Cardiac muscle cell (in vitro differentiated cells and primary cell): ENCODE measurements around the gene TRANK1. TPM values are rescaled to one million over a fixed set of nuclear protein-coding genes. Genes with fewer than 3 reads are reported as not detected.

ENCODE experiments used
- DNase-seq, 2 donors: peaks; one replicate each; pipeline versions ENCODE4 v3.0.0 to v3.0.0-alpha.2; 2010 to 2017; ENCODE audit warnings: low read depth in 1 of 2, low spot score in 1 of 2
- H3K27ac ChIP-seq: fragments of 200-600 bp; sonication (generic); 2 replicates; pipeline ENCODE4 v1.5.1; 2016
- H3K27me3 ChIP-seq: fragments of 200-600 bp; sonication (generic); 2 replicates; pipeline ENCODE4 v1.6.0; 2016; ENCODE audit warnings: control low read depth
- H3K36me3 ChIP-seq: fragments of 200-600 bp; sonication (generic); 2 replicates; pipeline ENCODE4 v1.5.1; 2016; ENCODE audit warnings: control low read depth
- H3K4me1 ChIP-seq: fragments of 200-600 bp; sonication (generic); 2 replicates; pipeline ENCODE4 v1.8.1; 2017; ENCODE audit warnings: low read depth, mild to moderate bottlenecking, mixed run types
- H3K4me3 ChIP-seq: fragments of 200-600 bp; sonication (generic); 2 replicates; pipeline ENCODE4 v1.5.1; 2016; ENCODE audit warnings: mild to moderate bottlenecking
- H3K9me3 ChIP-seq: fragments of 200-600 bp; sonication (generic); 2 replicates; pipeline ENCODE4 v1.5.1; 2017; ENCODE audit warnings: low read depth, mild to moderate bottlenecking, control low read depth
- CTCF ChIP-seq: IDR thresholded peaks from 2 replicates; pipeline ENCODE4 v1.5.1; 2012; ENCODE audit warnings: low read depth, mild to moderate bottlenecking, low read length
- polyA plus RNA-seq: library from polyadenylated mRNA; unstranded; fragments of >200 nt; fragmentation: Nextera tagmentation; extraction: Ambion mirVana; gene quantifications from 2 replicates; pipeline ENCODE4 v1.2.1, GENCODE V29; 2016
- total RNA-seq: library from RNA; depleted of rRNA; stranded (reverse); fragments of >200 nt; gene quantifications from 2 replicates; pipeline ENCODE4 v1.2.3, GENCODE V29; 2016

TRANK1 gene
- total and polyA plus RNA-seq, 2 experiments from 2014 or later = 1.9 to 8.2 TPM

- DNase-seq = no peak
- no peaks in the 10 kb centered on the region for H3K27me3 ChIP-seq
- no peaks in the 10 kb centered on the region for H3K9me3 ChIP-seq
- H3K4me1 ChIP-seq = peaks cover 30% of the 10 kb centered on the region
- H3K27ac ChIP-seq = no peak overlapping the region
- H3K36me3 ChIP-seq = no peaks in the 10 kb centered on the region
- H3K4me3 ChIP-seq = no peak overlapping the region
- no peak for TF ChIP-seq CTCF
Measured at GRCh38 chr3:36972163-36972562, 27.3 kb upstream of the TRANK1 start.

- Histone ChIP-seq H3K4me3 (no peak overlapping the region), H3K27me3 (no peaks in the 10 kb centered on the region), H3K4me1 (peaks cover 30% of the 10 kb centered on the region), H3K36me3 (no peaks in the 10 kb centered on the region), H3K9me3 (no peaks in the 10 kb centered on the region), H3K27ac (peak overlapping the region; percentile 91)
- peak; percentile 46 to 91 for DNase-seq
- TF ChIP-seq CTCF = no peak
Measured at GRCh38 chr3:36969540-36970432, 24.9 kb upstream of the TRANK1 start.

DNA sequence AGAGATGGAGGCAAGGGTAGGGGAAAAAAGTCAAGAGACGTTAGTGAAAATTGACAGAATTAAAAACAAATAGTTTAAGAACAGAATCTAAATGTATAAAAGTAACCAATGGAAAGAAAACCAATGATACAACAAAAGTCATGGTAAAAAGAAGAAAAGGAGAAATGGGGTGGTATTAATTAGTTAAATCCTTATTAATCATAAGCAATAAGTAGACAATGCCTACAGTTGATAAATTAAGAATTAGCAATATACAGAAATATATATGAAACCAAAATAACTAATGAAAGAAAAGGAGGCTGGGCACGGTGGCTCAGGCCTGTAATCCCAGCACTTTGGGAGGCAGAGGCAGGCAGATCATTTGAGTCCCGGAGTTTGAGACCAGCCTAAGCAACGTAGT is 24.2 kb upstream of the TRANK1 start:
- H3K27ac ChIP-seq = peak overlapping the region; percentile 91
- DNase-seq = no peak
- no peak for TF ChIP-seq CTCF
- H3K4me3 ChIP-seq = no peak overlapping the region
- H3K9me3 ChIP-seq = no peaks in the 10 kb centered on the region
- H3K4me1 ChIP-seq = peaks cover 30% of the 10 kb centered on the region
- no peaks in the 10 kb centered on the region for H3K27me3 ChIP-seq
- H3K36me3 ChIP-seq = no peaks in the 10 kb centered on the region

- Histone ChIP-seq H3K27me3 (no peaks in the 10 kb centered on the region), H3K27ac (peak overlapping the region; percentile 68), H3K9me3 (no peaks in the 10 kb centered on the region), H3K36me3 (no peaks in the 10 kb centered on the region), H3K4me3 (no peak overlapping the region), H3K4me1 (peaks cover 16% of the 10 kb centered on the region)
- TF ChIP-seq CTCF = no peak
- no peak for DNase-seq
Measured at GRCh38 chr3:36965440-36965839, 20.6 kb upstream of the TRANK1 start.

DNA sequence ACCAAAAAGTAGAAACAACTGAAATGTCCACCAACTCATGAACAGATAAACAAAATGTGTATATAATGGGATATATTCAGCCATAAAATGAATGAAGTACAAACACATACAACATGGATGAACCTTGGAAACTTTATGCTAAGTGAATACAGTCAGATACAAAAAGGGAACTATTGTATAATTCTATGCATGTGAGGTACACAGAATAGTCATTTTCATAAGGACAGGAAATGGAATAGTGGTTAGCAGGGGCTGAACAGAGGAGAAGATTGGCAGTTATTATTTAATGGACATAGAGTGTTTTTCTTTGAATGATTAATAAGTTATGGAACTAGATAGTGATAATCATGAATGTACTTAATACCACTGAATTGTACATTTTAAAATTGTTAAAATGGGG is 20.0 kb upstream of the TRANK1 start:
- H3K27me3 ChIP-seq = no peaks in the 10 kb centered on the region

More for the DNA sequence above, 20.0 kb upstream of the TRANK1 start:
- DNase-seq = no peak
- H3K36me3 ChIP-seq = no peaks in the 10 kb centered on the region
- H3K4me3 ChIP-seq = no peak overlapping the region
- H3K27ac ChIP-seq = peak overlapping the region; percentile 68
- no peak for TF ChIP-seq CTCF
- H3K4me1 ChIP-seq = peaks cover 10% of the 10 kb centered on the region
- H3K9me3 ChIP-seq = no peaks in the 10 kb centered on the region
